HUES64 (cell line): ENCODE results near the gene NR2C2.

Source experiments
- H3K27ac ChIP-seq: 2 replicates; pipeline ENCODE4 v1.7.0; 2013; ENCODE audit warnings: low read depth, low read length, inconsistent platforms
- H3K27me3 ChIP-seq: 2 replicates; pipeline ENCODE4 v1.6.1; 2013; ENCODE audit warnings: mild to moderate bottlenecking, low read length; ENCODE audit not compliant: insufficient read depth
- H3K36me3 ChIP-seq: 2 replicates; pipeline ENCODE4 v1.6.1; 2013; ENCODE audit warnings: mild to moderate bottlenecking, low read length; ENCODE audit not compliant: insufficient read depth
- H3K4me1 ChIP-seq: 2 replicates; pipeline ENCODE4 v1.6.1; 2013; ENCODE audit warnings: mild to moderate bottlenecking, low read length, moderate library complexity; ENCODE audit not compliant: insufficient read depth
- H3K4me3 ChIP-seq: 2 replicates; pipeline ENCODE4 v1.5.1; 2013; ENCODE audit warnings: mild to moderate bottlenecking, low read length, moderate library complexity
- H3K9ac ChIP-seq: 2 replicates; pipeline ENCODE4 v1.6.1; 2013; ENCODE audit warnings: mild to moderate bottlenecking, low read depth, low read length
- H3K9me3 ChIP-seq: 2 replicates; pipeline ENCODE4 v1.6.1; 2013; ENCODE audit warnings: low read depth, low read length; ENCODE audit not compliant: insufficient read depth
- WGBS: fragments of 150-250, 120-280 bp; methylation state at CpG from one replicate; pipeline ENCODE4 v1.1.7; 2013; ENCODE audit warnings: missing lambda C conversion rate; 5-methylcytosine and 5-hydroxymethylcytosine counted together

The NR2C2 gene

DNA sequence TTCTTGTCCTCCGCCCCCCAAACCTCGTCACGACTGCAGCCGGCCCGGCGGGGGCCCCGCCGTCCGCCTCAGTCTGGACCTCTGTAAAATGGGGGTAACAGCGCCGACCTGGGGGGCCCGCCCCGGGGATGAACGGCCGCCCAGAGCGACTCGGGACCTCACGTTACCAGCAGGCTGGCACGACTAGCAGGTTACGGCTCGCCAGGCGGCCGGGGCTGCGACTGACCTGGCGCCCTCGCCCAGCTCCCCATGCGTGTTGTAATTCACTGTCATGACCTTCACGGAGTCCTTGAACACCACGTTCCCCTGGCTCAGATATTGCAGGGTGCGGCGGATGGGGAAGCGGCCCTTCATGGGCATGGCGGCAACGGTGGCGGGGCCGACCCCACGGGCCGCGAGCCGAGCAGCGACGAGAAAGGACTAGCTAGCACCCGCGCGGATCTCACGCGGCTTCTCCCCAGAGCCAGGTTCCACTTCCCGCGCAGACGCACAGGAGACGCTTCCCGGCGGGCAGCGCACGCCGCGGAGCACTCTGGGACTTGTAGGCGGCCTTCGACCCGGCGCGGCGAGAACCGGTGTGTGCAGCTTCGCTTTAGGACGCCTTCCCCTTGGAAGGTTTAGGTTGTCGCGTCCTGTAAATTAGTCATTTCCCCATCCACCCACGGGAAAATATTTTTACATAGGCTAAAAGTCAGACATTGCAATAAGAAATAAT, 117.6 kb downstream of the NR2C2 start, which contains the start of gene MRPS25:
MRPS25 (minus strand) TSS at position 481 of the 715 bp plus-strand sequence; CDS start at position 360, 121 bp downstream.
- peak within 1 kb of the TSS; percentile 97 for H3K4me3 ChIP-seq
- no peaks in the 10 kb centered on the region for H3K9me3 ChIP-seq
- WGBS: under 1% methylated on average over 69 of the region's 69 CpGs
- peaks cover 4% of the 10 kb centered on the region; the same call in 1 of the 2 replicates for H3K36me3 ChIP-seq
- H3K9ac ChIP-seq: peak within 1 kb of the TSS; percentile 97
- peak within 1 kb of the TSS; percentile 77 for H3K27ac ChIP-seq
- H3K4me1 ChIP-seq: 0 out of 2 replicates have a peak, but pooled peaks cover 2% of the 10 kb centered on the region
- peaks cover 4% of the 10 kb centered on the region; the same call in 1 of the 2 replicates for H3K27me3 ChIP-seq

DNA sequence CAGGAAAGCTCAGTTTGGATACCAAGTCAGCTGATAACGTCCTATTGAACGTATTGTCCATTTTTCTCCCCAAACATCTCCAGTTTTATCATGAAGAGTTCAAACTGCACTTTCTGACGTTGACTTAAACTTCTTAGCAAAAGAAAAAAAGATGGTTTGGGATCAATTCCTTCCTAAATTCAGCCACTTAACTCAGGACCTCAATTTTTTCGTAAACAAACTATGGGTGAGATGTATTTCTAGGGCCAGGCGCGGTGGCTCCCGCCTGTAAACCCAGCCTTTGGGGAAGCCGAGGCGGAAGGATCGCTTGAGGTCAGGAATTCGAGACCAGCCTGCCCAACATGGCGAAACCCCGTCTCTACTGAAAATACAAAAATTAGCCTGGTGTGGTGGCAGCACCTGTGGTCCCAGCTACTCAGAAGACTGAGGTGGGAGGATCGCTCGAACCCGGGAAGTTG, 118.2 kb downstream of the NR2C2 start:
- H3K4me3 ChIP-seq: peak overlapping the region; percentile 97
- H3K27me3 ChIP-seq: peaks cover 4% of the 10 kb centered on the region; the same call in 1 of the 2 replicates
- 0 out of 2 replicates have a peak, but pooled peaks cover 2% of the 10 kb centered on the region for H3K4me1 ChIP-seq
- 0 out of 2 replicates have a peak, but pooled peaks cover 3% of the 10 kb centered on the region for H3K36me3 ChIP-seq
- 82% methylated on average over 16 of the region's 16 CpGs for WGBS
- H3K9ac ChIP-seq: peak overlapping the region; percentile 97
- no peaks in the 10 kb centered on the region for H3K9me3 ChIP-seq
- H3K27ac ChIP-seq: no peak overlapping the region

DNA sequence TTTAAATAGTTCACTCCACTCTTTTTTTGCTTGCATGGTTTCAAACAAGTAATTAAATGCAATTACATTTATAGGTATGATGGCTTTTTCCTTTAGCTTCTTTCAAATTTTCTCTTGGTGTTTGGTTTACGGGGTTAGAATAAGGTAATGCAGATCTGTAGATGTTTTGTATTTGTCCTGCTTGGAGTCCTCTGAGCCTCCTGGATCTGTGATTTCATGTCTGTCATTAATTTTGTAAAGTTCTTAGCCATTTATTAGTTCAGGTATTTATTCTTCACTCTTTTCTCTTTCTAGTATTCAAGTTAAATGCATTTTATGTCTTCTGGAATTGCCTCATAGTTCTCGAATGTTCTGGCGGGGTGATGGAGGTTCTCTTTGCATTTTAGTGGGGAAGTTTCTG, 119.1 kb downstream of the NR2C2 start:
- Histone ChIP-seq H3K36me3 (0 out of 2 replicates have a peak, but pooled peaks cover 2% of the 10 kb centered on the region), H3K27ac (no peak overlapping the region), H3K9me3 (no peaks in the 10 kb centered on the region), H3K27me3 (peaks cover 4% of the 10 kb centered on the region; the same call in 1 of the 2 replicates), H3K4me1 (0 out of 2 replicates have a peak, but pooled peaks cover 2% of the 10 kb centered on the region), H3K4me3 (no peak overlapping the region), H3K9ac (no peak overlapping the region)
- WGBS: 92% methylated on average over 1 of the region's 3 CpGs

DNA sequence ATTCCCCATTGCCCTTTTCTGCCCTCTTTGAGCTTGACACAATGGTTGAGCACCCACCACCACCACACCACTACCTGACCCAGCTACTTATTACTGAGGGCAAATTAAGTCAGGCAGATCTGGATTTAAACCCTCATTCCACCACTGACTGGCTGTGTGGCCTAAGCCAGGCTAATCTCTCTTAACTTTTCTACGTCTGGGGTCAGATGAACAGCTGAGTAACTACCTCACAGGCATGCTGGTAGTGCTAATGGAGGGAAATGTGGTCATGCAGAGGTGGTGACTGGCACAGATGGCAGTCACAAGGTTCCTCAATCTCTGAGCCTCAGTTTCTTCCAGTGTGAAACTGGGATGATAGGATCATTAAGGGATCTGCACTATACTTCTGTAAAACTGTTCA, 122.1 kb downstream of the NR2C2 start:
- Histone ChIP-seq H3K4me1 (0 out of 2 replicates have a peak, but pooled peaks cover 2% of the 10 kb centered on the region), H3K4me3 (no peak overlapping the region), H3K9ac (no peak overlapping the region), H3K27me3 (peaks cover 4% of the 10 kb centered on the region; the same call in 1 of the 2 replicates), H3K27ac (no peak overlapping the region), H3K9me3 (no peaks in the 10 kb centered on the region), H3K36me3 (peaks cover 23% of the 10 kb centered on the region)
- WGBS: 100% methylated on average over 1 of the region's 1 CpG

DNA sequence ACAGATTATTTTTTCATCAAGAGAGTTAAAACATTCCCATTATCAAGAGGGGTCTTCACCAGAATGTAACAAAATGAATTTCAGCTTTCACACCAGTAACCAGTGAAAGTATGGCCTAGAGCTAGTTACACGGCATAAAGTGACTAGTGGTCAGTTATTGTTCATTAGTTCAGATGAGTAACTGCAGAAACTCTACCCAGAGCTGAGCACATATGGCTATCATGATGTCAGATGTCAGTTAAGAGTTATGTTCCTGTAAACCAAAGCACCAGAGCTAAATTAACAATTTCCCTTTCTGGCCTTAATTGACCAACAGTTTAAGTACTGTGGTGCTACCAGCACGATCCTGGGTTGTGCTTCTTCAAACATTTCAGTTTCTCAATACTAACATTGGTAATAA, 124.3 kb downstream of the NR2C2 start:
- Histone ChIP-seq H3K27ac (no peak overlapping the region), H3K27me3 (no peaks in the 10 kb centered on the region), H3K36me3 (peaks cover 46% of the 10 kb centered on the region), H3K9me3 (no peaks in the 10 kb centered on the region), H3K4me1 (no peaks in the 10 kb centered on the region), H3K4me3 (no peak overlapping the region), H3K9ac (no peak overlapping the region)
- 89% methylated on average over 2 of the region's 2 CpGs for WGBS

DNA sequence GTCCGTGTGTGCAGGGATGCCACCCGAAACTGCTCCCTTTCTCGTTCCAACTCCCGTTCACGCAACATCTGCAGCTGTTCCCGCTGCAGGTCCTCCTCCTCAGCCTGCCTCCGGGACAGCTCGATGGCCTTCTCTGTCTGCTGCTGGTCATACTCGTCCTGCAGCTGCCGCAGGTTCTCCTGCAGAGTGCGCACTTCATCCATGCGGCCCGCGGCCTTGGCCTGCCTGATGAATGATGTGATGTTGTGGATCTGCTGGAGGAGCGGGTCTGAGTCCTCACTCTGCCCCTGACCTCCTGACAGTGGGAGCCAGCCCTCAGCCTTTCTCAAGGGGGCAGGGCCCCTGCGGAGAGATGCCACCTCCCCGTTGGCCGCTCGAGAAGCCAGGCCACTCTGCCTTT, 127.1 kb downstream of the NR2C2 start:
- H3K9ac ChIP-seq: no peak overlapping the region
- no peaks in the 10 kb centered on the region for H3K9me3 ChIP-seq
- no peaks in the 10 kb centered on the region for H3K27me3 ChIP-seq
- no peaks in the 10 kb centered on the region for H3K4me1 ChIP-seq
- H3K27ac ChIP-seq: no peak overlapping the region
- no peak overlapping the region for H3K4me3 ChIP-seq
- peaks cover 71% of the 10 kb centered on the region for H3K36me3 ChIP-seq
- WGBS: 94% methylated on average over 19 of the region's 19 CpGs

DNA sequence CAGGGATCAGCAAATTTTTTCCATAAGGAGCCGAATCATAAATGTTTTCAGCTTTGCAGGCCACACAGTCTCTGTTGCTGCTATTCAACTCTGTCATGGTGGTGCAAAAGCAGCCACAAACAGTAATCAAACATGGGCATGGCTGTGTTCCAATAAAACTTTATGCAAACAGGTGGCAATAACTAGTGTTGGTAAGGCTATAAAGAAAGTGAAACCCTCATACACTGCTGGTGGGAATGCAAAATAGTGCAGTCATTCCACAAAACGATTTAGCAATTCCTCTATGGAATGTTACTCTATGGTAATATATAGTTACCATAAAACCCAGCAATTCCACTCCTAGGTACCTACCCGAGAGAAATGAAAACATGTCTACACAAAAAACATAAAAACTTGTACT, 131.7 kb downstream of the NR2C2 start:
- no peaks in the 10 kb centered on the region for H3K9me3 ChIP-seq
- no peaks in the 10 kb centered on the region for H3K27me3 ChIP-seq
- no peaks in the 10 kb centered on the region for H3K4me1 ChIP-seq
- H3K27ac ChIP-seq: no peak overlapping the region
- peaks cover 91% of the 10 kb centered on the region for H3K36me3 ChIP-seq
- no peak overlapping the region for H3K4me3 ChIP-seq
- no peak overlapping the region for H3K9ac ChIP-seq
- 95% methylated on average over 2 of the region's 3 CpGs for WGBS

DNA sequence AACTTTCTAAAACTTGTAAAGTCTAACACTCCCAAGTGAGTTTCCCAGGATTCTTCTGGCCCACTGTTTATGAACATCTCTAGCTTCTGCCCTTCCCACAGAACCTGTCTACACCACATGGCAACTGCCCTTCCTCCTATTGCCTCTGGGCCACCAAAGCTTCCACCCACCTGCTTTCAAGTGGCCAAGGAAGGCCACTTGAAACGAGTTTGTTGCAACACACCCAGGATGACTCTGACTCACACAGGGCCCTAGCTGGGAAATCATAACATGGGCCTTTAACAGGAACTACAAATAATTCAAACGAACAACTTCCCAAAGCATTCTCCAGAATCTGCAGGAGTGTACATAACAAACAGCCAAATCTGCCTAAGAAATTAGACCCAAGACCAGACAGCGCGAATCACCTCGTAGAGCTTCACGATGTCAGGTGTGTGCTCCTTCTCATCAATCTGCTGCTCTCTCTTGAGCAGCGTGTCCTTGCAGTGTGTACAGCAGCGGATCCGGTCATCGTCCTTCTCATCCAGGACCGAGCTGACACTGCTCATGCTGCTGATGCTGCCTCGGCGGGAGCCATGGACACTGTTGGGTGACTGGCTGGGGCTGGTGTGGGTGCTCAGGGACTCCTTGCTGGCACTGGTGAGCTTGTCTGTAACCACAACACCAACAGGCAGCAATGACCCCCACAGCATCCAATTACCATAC, 134.7 kb downstream of the NR2C2 start:
- peaks cover 89% of the 10 kb centered on the region for H3K36me3 ChIP-seq
- no peak overlapping the region for H3K4me3 ChIP-seq
- H3K9me3 ChIP-seq: no peaks in the 10 kb centered on the region
- WGBS: 95% methylated on average over 13 of the region's 13 CpGs
- no peaks in the 10 kb centered on the region for H3K27me3 ChIP-seq
- H3K27ac ChIP-seq: no peak overlapping the region
- H3K9ac ChIP-seq: no peak overlapping the region
- no peaks in the 10 kb centered on the region for H3K4me1 ChIP-seq

DNA sequence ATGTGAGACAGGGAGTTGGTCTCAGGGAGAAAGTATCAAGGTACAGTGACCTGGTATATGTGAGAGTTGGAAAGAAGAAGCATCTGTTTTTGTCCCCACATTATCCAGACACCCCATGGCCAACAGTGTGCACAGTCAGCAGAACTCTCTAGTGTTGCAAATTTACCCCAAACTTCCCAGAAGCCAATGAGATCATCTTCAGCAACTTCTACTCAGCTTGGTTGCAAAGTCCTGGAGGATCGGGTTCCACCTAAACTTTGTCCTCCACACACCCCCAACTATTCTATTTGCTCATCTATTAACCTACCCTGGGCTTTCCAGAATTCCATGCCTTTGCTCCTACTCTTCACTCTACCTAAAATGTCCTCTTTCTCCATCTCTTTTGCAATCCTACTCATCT, 135.9 kb downstream of the NR2C2 start:
- H3K27me3 ChIP-seq: no peaks in the 10 kb centered on the region
- H3K4me3 ChIP-seq: no peak overlapping the region
- H3K36me3 ChIP-seq: peaks cover 77% of the 10 kb centered on the region
- H3K4me1 ChIP-seq: no peaks in the 10 kb centered on the region
- H3K9ac ChIP-seq: no peak overlapping the region
- no peaks in the 10 kb centered on the region for H3K9me3 ChIP-seq
- over 99% methylated on average over 1 of the region's 1 CpG for WGBS
- no peak overlapping the region for H3K27ac ChIP-seq

DNA sequence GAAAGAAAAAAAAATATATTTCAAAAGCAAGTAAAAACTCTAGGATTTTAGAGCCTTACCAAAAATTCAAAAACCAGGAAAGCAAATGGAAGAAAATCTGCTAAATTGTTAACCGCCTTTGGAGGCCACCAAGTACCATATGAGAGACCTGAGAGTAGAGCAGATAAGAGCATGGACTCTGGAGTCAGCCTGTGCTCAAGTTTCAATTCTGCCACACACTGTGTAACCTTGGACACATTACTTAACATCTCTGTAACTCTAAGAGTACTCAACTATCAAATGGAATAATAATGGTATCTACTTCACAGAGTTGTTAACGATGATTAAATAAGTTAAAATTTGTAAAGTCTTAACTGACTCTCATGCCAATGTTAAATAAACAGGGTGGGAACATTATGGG, 138.9 kb downstream of the NR2C2 start:
- no peak overlapping the region for H3K27ac ChIP-seq
- no peak overlapping the region for H3K9ac ChIP-seq
- H3K9me3 ChIP-seq: no peaks in the 10 kb centered on the region
- peaks cover 74% of the 10 kb centered on the region for H3K36me3 ChIP-seq
- H3K27me3 ChIP-seq: no peaks in the 10 kb centered on the region
- 96% methylated on average over 1 of the region's 2 CpGs for WGBS
- no peak overlapping the region for H3K4me3 ChIP-seq
- H3K4me1 ChIP-seq: no peaks in the 10 kb centered on the region

DNA sequence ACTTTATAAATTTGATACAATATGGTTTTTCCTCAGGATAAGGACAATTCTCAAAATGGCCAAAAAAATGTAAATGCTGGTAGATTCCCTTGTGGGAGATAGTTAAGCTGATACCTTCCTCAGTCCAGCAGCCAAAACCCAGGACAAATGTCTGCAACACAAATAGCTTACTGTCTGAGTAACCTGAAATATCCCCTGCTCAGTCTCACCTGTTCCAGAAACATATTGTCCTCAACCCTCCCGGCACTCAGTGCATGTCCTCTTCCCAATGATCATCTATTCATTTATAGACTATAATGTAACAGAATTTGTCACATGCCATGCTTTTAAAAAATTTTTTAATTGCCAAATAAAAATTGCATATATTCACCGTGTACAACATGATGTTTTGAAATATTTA, 139.3 kb downstream of the NR2C2 start:
- WGBS: 100% methylated on average over 1 of the region's 2 CpGs
- H3K27ac ChIP-seq: no peak overlapping the region
- H3K9me3 ChIP-seq: no peaks in the 10 kb centered on the region
- no peaks in the 10 kb centered on the region for H3K4me1 ChIP-seq
- H3K36me3 ChIP-seq: peaks cover 70% of the 10 kb centered on the region
- H3K27me3 ChIP-seq: no peaks in the 10 kb centered on the region
- H3K9ac ChIP-seq: no peak overlapping the region
- H3K4me3 ChIP-seq: no peak overlapping the region
